HEK293 (cell line): Measurements from ENCODE around the gene RASD1.

ENCODE experiments used
- CTCF ChIA-PET: fragments of 350-600 bp; formaldehyde crosslinking; extraction: SDS; loops from one replicate; lab custom pipeline; 2021; ENCODE audit warnings: antibody characterized with exemption; lab: Yijun Ruan, JAX
- POLR2A ChIA-PET: fragments of 300-600 bp; formaldehyde crosslinking; extraction: SDS; loops from one replicate; lab custom pipeline; 2020; ENCODE audit warnings: antibody characterized with exemption, inconsistent platforms; lab: Yijun Ruan, JAX
- H3K27ac ChIP-seq: fragments of 200-500 bp; sonication (Bioruptor generic); 2 replicates; pipeline ENCODE4 v1.5.1; 2014; ENCODE audit warnings: low read depth, low read length, control low read depth, inconsistent platforms; ENCODE audit errors: extremely low read depth
- H3K36me3 ChIP-seq, 2 experiments: fragments of 200-500 bp in 1 of 2; sonication (Bioruptor generic) in 1 of 2; 1 replicate in 1 of 2; 2 replicates in 1 of 2; pipeline ENCODE4 v1.5.1; 2014 to 2017; ENCODE audit warnings: inconsistent platforms in 2 of 2, low read length in 2 of 2; ENCODE audit not compliant: control insufficient read depth in 2 of 2, insufficient read depth in 1 of 2
- H3K4me1 ChIP-seq: fragments of 200-500 bp; sonication (Bioruptor generic); 2 replicates; pipeline ENCODE4 v1.5.1; 2014; ENCODE audit warnings: mild to moderate bottlenecking, low read length, inconsistent platforms; ENCODE audit not compliant: control insufficient read depth, insufficient read depth
- H3K4me3 ChIP-seq: 2 replicates; pipeline ENCODE4 v1.5.1; 2011; ENCODE audit warnings: low read depth, mild to moderate bottlenecking, control low read depth, low read length, moderate library complexity
- H3K9me3 ChIP-seq: fragments of 200-500 bp; sonication (Bioruptor generic); 2 replicates; pipeline ENCODE4 v1.5.1; 2014; ENCODE audit warnings: low read depth, low read length, inconsistent platforms; ENCODE audit not compliant: control insufficient read depth, insufficient read depth
- BCL11B ChIP-seq: fragments of 450-650 bp; formaldehyde crosslinking; IDR thresholded peaks from 2 replicates; pipeline ENCODE4 v1.5.1; 2016; ENCODE audit warnings: low read depth, missing biosample characterization, missing genetic modification characterization
- GLIS2 ChIP-seq: fragments of 450-650 bp; formaldehyde crosslinking; IDR thresholded peaks from 2 replicates; pipeline ENCODE4 v1.5.1; 2016; ENCODE audit warnings: missing biosample characterization, missing genetic modification characterization
- HOXC10 ChIP-seq: sonication (generic); formaldehyde crosslinking; IDR thresholded peaks from 2 replicates; pipeline ENCODE4 v1.8.1; 2023; ENCODE audit warnings: mild to moderate bottlenecking, missing genetic modification reagents
- KLF9 ChIP-seq: fragments of 450-650 bp; formaldehyde crosslinking; IDR thresholded peaks from 2 replicates; pipeline ENCODE4 v1.5.1; 2016; ENCODE audit warnings: missing biosample characterization, missing genetic modification characterization, low read depth
- MEIS1 ChIP-seq: sonication (generic); formaldehyde crosslinking; IDR thresholded peaks from 2 replicates; pipeline ENCODE4 v1.8.1; 2022; ENCODE audit warnings: missing genetic modification reagents, mild to moderate bottlenecking, borderline replicate concordance
- ZFP3 ChIP-seq: fragments of 450-650 bp; formaldehyde crosslinking; IDR thresholded peaks from 2 replicates; pipeline ENCODE4 v1.5.1; 2016; ENCODE audit warnings: low read depth, missing biosample characterization, missing genetic modification characterization
- ZFP69B ChIP-seq: fragments of 450-650 bp; formaldehyde crosslinking; IDR thresholded peaks from 2 replicates; pipeline ENCODE4 v1.5.1; 2016; ENCODE audit warnings: missing biosample characterization, missing genetic modification characterization
- ZNF174 ChIP-seq: fragments of 450-650 bp; formaldehyde crosslinking; IDR thresholded peaks from 2 replicates; pipeline ENCODE4 v1.5.0; 2017; ENCODE audit warnings: missing biosample characterization, mild to moderate bottlenecking, missing genetic modification characterization
- ZNF292 ChIP-seq: fragments of 450-650 bp; formaldehyde crosslinking; IDR thresholded peaks from 2 replicates; pipeline ENCODE4 v1.5.1; 2016; ENCODE audit warnings: low read depth, missing biosample characterization, missing genetic modification characterization, borderline replicate concordance
- ZNF423 ChIP-seq: fragments of 450-650 bp; formaldehyde crosslinking; IDR thresholded peaks from 2 replicates; pipeline ENCODE4 v1.5.1; 2016; ENCODE audit warnings: missing biosample characterization, missing genetic modification characterization
- ZNF624 ChIP-seq: fragments of 450-650 bp; formaldehyde crosslinking; IDR thresholded peaks from 2 replicates; pipeline ENCODE4 v1.5.1; 2017; ENCODE audit warnings: missing biosample characterization, missing genetic modification characterization
- ZNF677 ChIP-seq: fragments of 450-650 bp; IDR thresholded peaks from 2 replicates; pipeline ENCODE4 v1.5.0; 2018; ENCODE audit warnings: missing biosample characterization, mild to moderate bottlenecking, missing genetic modification characterization, moderate library complexity
- ZNF776 ChIP-seq: fragments of 450-650 bp; formaldehyde crosslinking; IDR thresholded peaks from 2 replicates; pipeline ENCODE4 v1.5.0; 2017; ENCODE audit warnings: missing biosample characterization, missing genetic modification characterization, borderline replicate concordance
- ZSCAN16 ChIP-seq: fragments of 450-650 bp; formaldehyde crosslinking; IDR thresholded peaks from 2 replicates; pipeline ENCODE4 v1.5.1; 2016; ENCODE audit warnings: missing biosample characterization, missing genetic modification characterization
- TF ChIP-seq, protein P1 (sequence below): fragments of 450-650 bp; formaldehyde crosslinking; conservative IDR thresholded peaks from 2 replicates; pipeline ENCODE4 v1.5.1; 2016; ENCODE audit warnings: low read depth, missing biosample characterization, missing genetic modification characterization
- TF ChIP-seq, protein P2 (sequence below): fragments of 450-650 bp; formaldehyde crosslinking; IDR thresholded peaks from 2 replicates; pipeline ENCODE4 v1.5.1; 2016; ENCODE audit warnings: missing biosample characterization, missing genetic modification characterization

RASD1 gene

DNA sequence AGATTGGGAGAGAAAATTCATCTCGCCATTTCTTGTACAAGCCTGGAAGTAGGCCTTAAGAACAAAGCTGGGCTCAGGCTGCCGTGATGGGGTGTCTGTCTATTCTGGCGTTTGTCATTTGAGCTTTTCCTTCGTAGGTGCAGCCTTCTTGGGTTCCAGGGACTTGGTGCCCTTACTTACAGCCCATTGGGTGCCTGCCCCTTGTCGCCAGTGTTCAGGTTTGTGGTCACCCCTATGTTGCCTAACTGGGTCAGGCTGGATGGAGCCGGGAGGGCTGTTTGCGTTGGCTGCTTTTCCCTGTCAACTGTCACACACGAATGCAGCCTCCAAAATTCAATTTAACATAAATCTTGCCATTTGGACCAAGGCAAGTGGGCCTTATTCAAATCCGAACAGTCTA is 43.1 kb downstream of the RASD1 start:
- Histone ChIP-seq H3K9me3 (no peaks in the 10 kb centered on the region), H3K27ac (no peak overlapping the region), H3K36me3 (no peaks in the 10 kb centered on the region), H3K4me1 (no peaks in the 10 kb centered on the region), H3K4me3 (no peak overlapping the region)
- no peak for TF ChIP-seq ZFP69B (tag by site-specific recombination)
- no peak for TF ChIP-seq ZFP3 (tag by site-specific recombination)
- no peak for TF ChIP-seq ZNF423 (tag by site-specific recombination)
- TF ChIP-seq ZSCAN16 (tag by site-specific recombination) = no peak
- no peak for TF ChIP-seq ZNF624
- TF ChIP-seq ZNF174 (tag by site-specific recombination) = no peak
- POLR2A ChIA-PET = interaction anchor here (0.6 kb wide), 1 partner anchor 43 kb away, joined by 4 read pairs; no protein-coding TSS in a partner anchor
- CTCF ChIA-PET = no interaction called here

DNA sequence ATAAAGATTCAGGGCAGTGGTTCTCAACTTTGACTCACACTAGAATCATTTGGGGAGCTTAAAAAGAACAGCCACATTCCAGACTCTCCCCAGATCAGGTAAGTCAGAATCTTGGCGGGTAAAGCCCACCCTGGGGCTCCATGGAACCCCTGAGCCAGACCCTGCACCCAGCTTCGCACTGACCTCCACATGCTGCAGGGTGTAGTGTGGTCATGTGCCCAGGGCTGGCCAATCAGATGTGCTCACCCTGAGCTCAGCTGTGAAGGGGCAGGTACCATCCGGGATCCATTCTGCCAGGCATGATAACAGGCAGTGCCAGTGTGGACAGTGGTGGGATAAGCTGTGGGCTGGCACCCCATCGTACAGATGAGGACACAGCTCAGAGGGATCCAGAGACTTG is 47.5 kb downstream of the RASD1 start:
- Histone ChIP-seq H3K4me1 (peaks cover 12% of the 10 kb centered on the region), H3K36me3 (no peaks in the 10 kb centered on the region), H3K27ac (no peak overlapping the region), H3K4me3 (no peak overlapping the region), H3K9me3 (no peaks in the 10 kb centered on the region)
- ChIA-PET CTCF (interaction anchor here (0.5 to 1.1 kb wide), 3 partner anchors 9 to 1166 kb away, joined by 3 read pairs; no protein-coding TSS in a partner anchor), POLR2A (interaction anchor here (1.4 kb wide), 1 partner anchor 48 kb away, joined by 6 read pairs; the partner anchor contains the start of gene RASD1)
- TF ChIP-seq ZNF292 = no peak
- no peak for TF ChIP-seq KLF9
- TF ChIP-seq ZNF677 (tag by site-specific recombination) = peak; percentile 85
- TF ChIP-seq, all 188 proteins: peak for 1

- POLR2A ChIA-PET = interaction anchor here (1.4 kb wide), 1 partner anchor 48 kb away, joined by 6 read pairs; the partner anchor contains the start of gene RASD1
- H3K9me3 ChIP-seq = no peaks in the 10 kb centered on the region
- H3K36me3 ChIP-seq = no peaks in the 10 kb centered on the region
- TF ChIP-seq MEIS1 = no peak
- no peak for TF ChIP-seq BCL11B (tag by site-specific recombination)
- TF ChIP-seq GLIS2 = no peak
- TF ChIP-seq HOXC10 (CRISPR knock-in tag) = no peak
- TF ChIP-seq, protein P1, sequence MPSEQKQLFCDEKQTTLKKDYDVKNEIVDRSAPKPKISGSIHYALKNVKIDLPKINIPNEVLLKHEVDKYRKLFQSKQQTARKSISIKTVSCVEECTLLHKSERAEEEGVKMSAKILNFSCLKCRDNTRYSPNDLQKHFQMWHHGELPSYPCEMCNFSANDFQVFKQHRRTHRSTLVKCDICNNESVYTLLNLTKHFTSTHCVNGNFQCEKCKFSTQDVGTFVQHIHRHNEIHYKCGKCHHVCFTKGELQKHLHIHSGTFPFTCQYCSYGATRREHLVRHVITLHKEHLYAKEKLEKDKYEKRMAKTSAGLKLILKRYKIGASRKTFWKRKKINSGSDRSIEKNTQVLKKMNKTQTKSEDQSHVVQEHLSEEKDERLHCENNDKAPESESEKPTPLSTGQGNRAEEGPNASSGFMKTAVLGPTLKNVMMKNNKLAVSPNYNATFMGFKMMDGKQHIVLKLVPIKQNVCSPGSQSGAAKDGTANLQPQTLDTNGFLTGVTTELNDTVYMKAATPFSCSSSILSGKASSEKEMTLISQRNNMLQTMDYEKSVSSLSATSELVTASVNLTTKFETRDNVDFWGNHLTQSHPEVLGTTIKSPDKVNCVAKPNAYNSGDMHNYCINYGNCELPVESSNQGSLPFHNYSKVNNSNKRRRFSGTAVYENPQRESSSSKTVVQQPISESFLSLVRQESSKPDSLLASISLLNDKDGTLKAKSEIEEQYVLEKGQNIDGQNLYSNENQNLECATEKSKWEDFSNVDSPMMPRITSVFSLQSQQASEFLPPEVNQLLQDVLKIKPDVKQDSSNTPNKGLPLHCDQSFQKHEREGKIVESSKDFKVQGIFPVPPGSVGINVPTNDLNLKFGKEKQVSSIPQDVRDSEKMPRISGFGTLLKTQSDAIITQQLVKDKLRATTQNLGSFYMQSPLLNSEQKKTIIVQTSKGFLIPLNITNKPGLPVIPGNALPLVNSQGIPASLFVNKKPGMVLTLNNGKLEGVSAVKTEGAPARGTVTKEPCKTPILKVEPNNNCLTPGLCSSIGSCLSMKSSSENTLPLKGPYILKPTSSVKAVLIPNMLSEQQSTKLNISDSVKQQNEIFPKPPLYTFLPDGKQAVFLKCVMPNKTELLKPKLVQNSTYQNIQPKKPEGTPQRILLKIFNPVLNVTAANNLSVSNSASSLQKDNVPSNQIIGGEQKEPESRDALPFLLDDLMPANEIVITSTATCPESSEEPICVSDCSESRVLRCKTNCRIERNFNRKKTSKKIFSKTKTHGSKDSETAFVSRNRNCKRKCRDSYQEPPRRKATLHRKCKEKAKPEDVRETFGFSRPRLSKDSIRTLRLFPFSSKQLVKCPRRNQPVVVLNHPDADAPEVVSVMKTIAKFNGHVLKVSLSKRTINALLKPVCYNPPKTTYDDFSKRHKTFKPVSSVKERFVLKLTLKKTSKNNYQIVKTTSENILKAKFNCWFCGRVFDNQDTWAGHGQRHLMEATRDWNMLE (tag by site-specific recombination) = no peak
- TF ChIP-seq ZNF776 (tag by site-specific recombination) = no peak
- TF ChIP-seq, protein P2, sequence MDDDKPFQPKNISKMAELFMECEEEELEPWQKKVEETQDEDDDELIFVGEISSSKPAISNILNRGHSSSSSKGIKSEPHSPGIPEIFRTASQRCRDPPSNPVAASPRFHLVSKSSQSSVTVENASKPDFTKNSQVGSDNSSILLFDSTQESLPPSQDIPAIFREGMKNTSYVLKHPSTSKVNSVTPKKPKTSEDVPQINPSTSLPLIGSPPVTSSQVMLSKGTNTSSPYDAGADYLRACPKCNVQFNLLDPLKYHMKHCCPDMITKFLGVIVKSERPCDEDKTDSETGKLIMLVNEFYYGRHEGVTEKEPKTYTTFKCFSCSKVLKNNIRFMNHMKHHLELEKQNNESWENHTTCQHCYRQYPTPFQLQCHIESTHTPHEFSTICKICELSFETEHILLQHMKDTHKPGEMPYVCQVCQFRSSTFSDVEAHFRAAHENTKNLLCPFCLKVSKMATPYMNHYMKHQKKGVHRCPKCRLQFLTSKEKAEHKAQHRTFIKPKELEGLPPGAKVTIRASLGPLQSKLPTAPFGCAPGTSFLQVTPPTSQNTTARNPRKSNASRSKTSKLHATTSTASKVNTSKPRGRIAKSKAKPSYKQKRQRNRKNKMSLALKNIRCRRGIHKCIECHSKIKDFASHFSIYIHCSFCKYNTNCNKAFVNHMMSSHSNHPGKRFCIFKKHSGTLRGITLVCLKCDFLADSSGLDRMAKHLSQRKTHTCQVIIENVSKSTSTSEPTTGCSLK (tag by site-specific recombination) = no peak
- TF ChIP-seq, all 188 proteins: peak for 0
- peaks cover 12% of the 10 kb centered on the region for H3K4me1 ChIP-seq
- H3K27ac ChIP-seq = no peak overlapping the region
- CTCF ChIA-PET = interaction anchor here (0.7 kb wide), 1 partner anchor 1134 kb away, joined by 4 read pairs; no protein-coding TSS in a partner anchor
- no peak overlapping the region for H3K4me3 ChIP-seq
Measured at GRCh38 chr17:17448076-17448475, 48.1 kb downstream of the RASD1 start.
